HCT116 (cell line): ENCODE results near the gene ARGLU1. TPM values are rescaled to one million over a fixed set of nuclear protein-coding genes. Genes with fewer than 3 reads are reported as not detected.

Experiments used
- ATAC-seq: fragments of 200-7000 bp; cut with Tn5 transposase; 2 replicates; pipeline ENCODE4 v1.9.1; 2020; ENCODE audit warnings: mild to moderate bottlenecking, moderate library complexity
- Bru-seq: library from RNA; stranded (reverse); fragments of 400-500 nt; gene quantifications from one replicate; lab custom pipeline; 2021; lab: Mats Ljungman, UMichigan
- BruChase-seq, 2 experiments: library from RNA; stranded (reverse); fragments of 400-500 nt; gene quantifications; one replicate each; lab custom pipeline; 2021; lab: Mats Ljungman, UMichigan
- BruUV-seq: library from RNA; stranded (reverse); fragments of 400-500 nt; replicated peaks from 2 replicates; lab custom pipeline; 2021; lab: Mats Ljungman, UMichigan
- CTCF ChIA-PET: fragments of 300-600 bp; sonication (Branson Sonifier 250); formaldehyde crosslinking; loops from one replicate; lab custom pipeline; 2021; ENCODE audit warnings: antibody characterized with exemption; lab: Charles Lee
- POLR2A ChIA-PET: fragments of 300-600, 350-600 bp; sonication (Branson Sonifier 250); formaldehyde crosslinking; loops from one replicate; lab custom pipeline; 2021; ENCODE audit warnings: antibody characterized with exemption; lab: Charles Lee
- RAD21 ChIA-PET, 2 experiments: fragments of 300-600 bp; sonication (Branson Sonifier 250); formaldehyde crosslinking; loops; one replicate each; lab custom pipeline; 2023; ENCODE audit warnings: low total read pairs in 2 of 2; ENCODE audit not compliant: uncharacterized antibody in 2 of 2, unreplicated experiment in 2 of 2, low non-redundant PET in 1 of 2; lab: Charles Lee
- DNase-seq: peaks from one replicate; pipeline ENCODE4 v3.0.0-alpha.2; 2010; ENCODE audit warnings: low read depth, low spot score
- H2AFZ ChIP-seq: fragments of 200-600 bp; shearing (Covaris generic), sonication (generic); 2 replicates; pipeline ENCODE4 v1.6.1; 2017; ENCODE audit warnings: low read depth, mixed run types, mixed read lengths, antibody characterized with exemption, low read length; ENCODE audit not compliant: poor library complexity, severe bottlenecking
- H3K27ac ChIP-seq: 2 replicates; pipeline ENCODE4 v1.5.1; 2012; ENCODE audit warnings: low read depth, low read length
- H3K27me3 ChIP-seq: fragments of 200-600 bp; sonication (generic); 2 replicates; pipeline ENCODE4 v1.6.1; 2016; ENCODE audit warnings: mixed run types, low read length, mixed read lengths; ENCODE audit not compliant: insufficient read depth
- H3K36me3 ChIP-seq, 2 experiments: fragments of 200-500 bp in 1 of 2; fragments of 200-600 bp in 1 of 2; sonication (Bioruptor generic) in 1 of 2; sonication (generic) in 1 of 2; 2 replicates each; pipeline versions ENCODE4 v1.5.1 to v1.6.1; 2014 to 2016; ENCODE audit warnings: low read length in 2 of 2, inconsistent platforms in 1 of 2, mixed read lengths in 1 of 2, mixed run types in 1 of 2; ENCODE audit not compliant: insufficient read depth in 2 of 2, control insufficient read depth in 1 of 2
- H3K4me1 ChIP-seq, 2 experiments: fragments of 200-600 bp in 1 of 2; sonication (generic) in 1 of 2; 2 replicates each; pipeline versions ENCODE4 v1.5.1 to v1.6.1; 2012 to 2017; ENCODE audit warnings: low read length in 2 of 2, inconsistent platforms in 1 of 2, mild to moderate bottlenecking in 1 of 2, mixed read lengths in 1 of 2, mixed run types in 1 of 2, moderate library complexity in 1 of 2; ENCODE audit not compliant: insufficient read depth in 2 of 2, control insufficient read depth in 1 of 2
- H3K4me2 ChIP-seq: fragments of 200-600 bp; sonication (generic); 2 replicates; pipeline ENCODE4 v1.6.1; 2017; ENCODE audit warnings: mixed run types, low read length, mixed read lengths
- H3K4me3 ChIP-seq, 2 experiments: fragments of 200-600 bp in 1 of 2; sonication (generic) in 1 of 2; replicated peaks in 1 of 2; 2 replicates each; pipeline ENCODE4 v1.5.1; 2011 to 2016; ENCODE audit warnings: low read length in 2 of 2, control low read depth in 1 of 2, low read depth in 1 of 2, mild to moderate bottlenecking in 1 of 2, mixed read lengths in 1 of 2, mixed run types in 1 of 2
- H3K79me2 ChIP-seq: fragments of 200-600 bp; sonication (generic); 2 replicates; pipeline ENCODE4 v1.6.1; 2017; ENCODE audit warnings: mild to moderate bottlenecking, mixed run types, low read length, moderate library complexity, mixed read lengths; ENCODE audit not compliant: insufficient read depth
- H3K9ac ChIP-seq: fragments of 200-600 bp; sonication (generic); 2 replicates; pipeline ENCODE4 v1.6.1; 2016; ENCODE audit warnings: low read length, mixed read lengths
- H3K9me2 ChIP-seq: fragments of 200-600 bp; sonication (generic), shearing (Covaris generic); 2 replicates; pipeline ENCODE4 v1.6.1; 2017; ENCODE audit warnings: mixed run types, mild to moderate bottlenecking, moderate library complexity; ENCODE audit not compliant: insufficient read depth
- H3K9me3 ChIP-seq, 2 experiments: fragments of 200-500 bp in 1 of 2; fragments of 200-600 bp in 1 of 2; sonication (Bioruptor generic) in 1 of 2; sonication (generic) in 1 of 2; 2 replicates each; pipeline ENCODE4 v1.6.1; 2014 to 2017; ENCODE audit warnings: low read length in 2 of 2, mixed read lengths in 2 of 2, inconsistent platforms in 1 of 2, low read depth in 1 of 2, mild to moderate bottlenecking in 1 of 2, mixed run types in 1 of 2, moderate library complexity in 1 of 2; ENCODE audit not compliant: control insufficient read depth in 1 of 2, insufficient read depth in 1 of 2
- H4K20me1 ChIP-seq: fragments of 200-600 bp; sonication (generic), shearing (Covaris generic); 2 replicates; pipeline ENCODE4 v1.6.1; 2017; ENCODE audit warnings: mixed run types, mild to moderate bottlenecking, moderate library complexity; ENCODE audit not compliant: insufficient read depth
- CEBPB ChIP-seq: IDR thresholded peaks from 2 replicates; pipeline ENCODE4 v1.6.1; 2012; ENCODE audit warnings: low read depth
- ELF1 ChIP-seq: IDR thresholded peaks from 2 replicates; pipeline ENCODE4 v1.6.1; 2012; ENCODE audit warnings: low read depth, borderline replicate concordance
- EZH2 ChIP-seq: fragments of 200-600 bp; sonication (generic); IDR thresholded peaks from 2 replicates; pipeline ENCODE4 v1.6.1; 2017; ENCODE audit warnings: antibody characterized with exemption, mixed run types
- FOSL1 ChIP-seq: IDR thresholded peaks from 2 replicates; pipeline ENCODE4 v1.6.1; 2012; ENCODE audit warnings: low read depth
- JUND ChIP-seq: IDR thresholded peaks from 2 replicates; pipeline ENCODE4 v1.6.1; 2012
- MAX ChIP-seq: IDR thresholded peaks from 2 replicates; pipeline ENCODE4 v1.6.1; 2012
- POLR2A ChIP-seq: IDR thresholded peaks from 2 replicates; pipeline ENCODE4 v1.7.0; 2011; ENCODE audit warnings: borderline replicate concordance; ENCODE audit not compliant: insufficient read depth, insufficient read length; ENCODE audit errors: extremely low read depth
- POLR2AphosphoS5 ChIP-seq: IDR thresholded peaks from 2 replicates; pipeline ENCODE4 v1.6.1; 2011; ENCODE audit warnings: mild to moderate bottlenecking, low read depth, low read length, moderate library complexity
- SIN3A ChIP-seq: IDR thresholded peaks from 2 replicates; pipeline ENCODE4 v1.6.1; 2012; ENCODE audit warnings: low read depth
- SP1 ChIP-seq: IDR thresholded peaks from 2 replicates; pipeline ENCODE4 v1.6.1; 2012; ENCODE audit warnings: low read depth
- TCF7L2 ChIP-seq: IDR thresholded peaks from 2 replicates; pipeline ENCODE4 v1.7.0; 2011; ENCODE audit warnings: borderline replicate concordance, inconsistent platforms; ENCODE audit not compliant: insufficient read depth, insufficient read length; ENCODE audit errors: extremely low read depth
- YY1 ChIP-seq: IDR thresholded peaks from 2 replicates; pipeline ENCODE4 v1.6.1; 2011; ENCODE audit warnings: low read length, low read depth, moderate library complexity, mild to moderate bottlenecking; ENCODE audit not compliant: insufficient replicate concordance; ENCODE audit errors: extremely low read depth
- ZFX ChIP-seq: fragments of 450-650 bp; IDR thresholded peaks from 2 replicates; pipeline ENCODE4 v1.6.1; 2017
- ZNF274 ChIP-seq: fragments of 200-500 bp; sonication (Bioruptor generic); IDR thresholded peaks from 2 replicates; pipeline ENCODE4 v1.6.1; 2014; ENCODE audit warnings: mild to moderate bottlenecking, low read depth, low read length, inconsistent platforms
- intact Hi-C: fragments of 100-400 bp; cut with micrococcal nuclease; formaldehyde crosslinking; loops from 2 replicates; pipeline ENCODE4 v1.10.0; 2022
- long read RNA-seq: library from polyadenylated mRNA; unstranded; transcript quantifications from one replicate; pipeline ENCODE4 v2.0.0, GENCODE V29; 2021; ENCODE audit not compliant: unreplicated experiment
- polyA plus RNA-seq: library from polyadenylated mRNA; unstranded; fragments of >200 nt; gene quantifications from 2 replicates; pipeline ENCODE4 v1.2.1, GENCODE V29; 2012; ENCODE audit warnings: missing spikeins
- total RNA-seq: library from RNA; stranded (reverse); gene quantifications from one replicate; pipeline ENCODE4 v1.2.1, GENCODE V29; 2021; ENCODE audit not compliant: unreplicated experiment

The ARGLU1 gene
- total RNA-seq, result 57.8 TPM
- polyA plus RNA-seq, result 35.8 and 38.3 TPM in 2 replicates
- Bru-seq, nascent RNA, result percentile 97 among the genes with signal in this experiment
- BruChase-seq, experiment 1, labeled RNA remaining after a 6-hour chase, result percentile 97 among the genes with signal in this experiment
- percentile 97 among the genes with signal in this experiment for BruChase-seq, experiment 2, labeled RNA remaining after a 2-hour chase
- long read RNA-seq, full-length matches to known transcripts, result 224 of 263 reads
- long read RNA-seq, partial matches to known transcripts, result 20 of 263 reads
- long read RNA-seq, other reads (novel, unspliced or antisense), result 19 of 263 reads

- ChIA-PET CTCF (no interaction called here), RAD21 (no interaction called here), POLR2A (no interaction called here)
- no peak for TF ChIP-seq ELF1
- peak; percentile 92 for TF ChIP-seq YY1
- TF ChIP-seq EZH2, result no peak
- TF ChIP-seq JUND, result no peak
- no peak for TF ChIP-seq SIN3A
- TF ChIP-seq SP1, result no peak
- TF ChIP-seq ZNF274, result no peak
- TF ChIP-seq TCF7L2, result no peak
- TF ChIP-seq POLR2A, result peak; percentile 84
- TF ChIP-seq ZFX, result peak; percentile 86
- peak; percentile 96 for TF ChIP-seq POLR2AphosphoS5
- TF ChIP-seq FOSL1, result no peak
- TF ChIP-seq CEBPB, result no peak
- no peak for TF ChIP-seq MAX
- H3K36me3 ChIP-seq, result no peaks in the 10 kb centered on the region
- H4K20me1 ChIP-seq, result peaks cover 40% of the 10 kb centered on the region; the same call in 1 of the 2 replicates
- peak; percentile 66 for ATAC-seq
- peaks cover 22 to 44% of the 10 kb centered on the region in 2 experiments for H3K4me1 ChIP-seq
- H3K4me3 ChIP-seq, result peak within 1 kb of the TSS; percentile 79 to 85
- peak; percentile 79 for DNase-seq
- peak within 1 kb of the TSS; percentile 34 for H2AFZ ChIP-seq
- intact Hi-C loops, result no loop called here
- H3K9ac ChIP-seq, result peak within 1 kb of the TSS; percentile 96
- H3K27ac ChIP-seq, result peak within 1 kb of the TSS; percentile 91
- no peaks in the 10 kb centered on the region for H3K27me3 ChIP-seq
- H3K9me3 ChIP-seq, result no peaks in the 10 kb centered on the region
- TSS peak; percentile 41 for BruUV-seq
- no peaks in the 10 kb centered on the region for H3K9me2 ChIP-seq
- H3K4me2 ChIP-seq, result peak within 1 kb of the TSS; percentile 87
- H3K79me2 ChIP-seq, result peaks cover 53% of the 10 kb centered on the region
Observed at GRCh38 chr13:106567474-106568298, at the start of gene ARGLU1. TSS of gene ARGLU1 (minus strand) at chr13:106568137. CDS start at chr13:106567919, 218 bp downstream.
